Endothelial cell of umbilical vein (primary cell): Measurements from ENCODE around the gene ARF1. TPM values are rescaled to one million over a fixed set of nuclear protein-coding genes. Genes with fewer than 3 reads are reported as not detected.

Experiments
- BruUV-seq: library from RNA; stranded (reverse); fragments of 400-500 nt; replicated peaks from 2 replicates; lab custom pipeline; 2021; lab: Mats Ljungman, UMichigan
- CTCF ChIA-PET: fragments of 300-600, 350-600 bp; sonication (Branson Sonifier 250); formaldehyde crosslinking; loops from one replicate; lab custom pipeline; 2021; ENCODE audit warnings: antibody characterized with exemption, inconsistent platforms; lab: Charles Lee
- POLR2A ChIA-PET: fragments of 300-600, 350-600 bp; sonication (Branson Sonifier 250); formaldehyde crosslinking; loops from one replicate; lab custom pipeline; 2021; ENCODE audit warnings: antibody characterized with exemption, inconsistent platforms; lab: Charles Lee
- DNase-seq: peaks from one replicate; pipeline ENCODE4 v3.0.0-alpha.2; 2011; ENCODE audit warnings: low read depth, low spot score
- FAIRE-seq: peaks from 2 replicates; lab custom pipeline; 2011; peaks lifted over from hg19 to GRCh38; lab: Jason Lieb, UNC
- H2AFZ ChIP-seq: 2 replicates; pipeline ENCODE4 v1.6.0; 2012; ENCODE audit warnings: low read depth, low read length, control low read depth, inconsistent platforms
- H3K27ac ChIP-seq: 2 replicates; pipeline ENCODE4 v1.5.1; 2011; ENCODE audit warnings: low read depth, mild to moderate bottlenecking, control low read depth, low read length, moderate library complexity; ENCODE audit not compliant: insufficient read depth
- H3K27me3 ChIP-seq, 2 experiments: 2 replicates each; pipeline versions ENCODE4 v1.6.0 to v1.6.1; 2011; ENCODE audit warnings: low read length in 2 of 2, mixed read lengths in 1 of 2; ENCODE audit not compliant: control insufficient read depth in 2 of 2, insufficient read depth in 2 of 2
- H3K36me3 ChIP-seq, 2 experiments: 2 replicates in 1 of 2; 3 replicates in 1 of 2; pipeline ENCODE4 v1.5.1; 2011; ENCODE audit warnings: low read length in 2 of 2, mild to moderate bottlenecking in 1 of 2, moderate library complexity in 1 of 2; ENCODE audit not compliant: control insufficient read depth in 2 of 2, insufficient read depth in 2 of 2; ENCODE audit errors: extremely low read depth in 1 of 2
- H3K4me1 ChIP-seq: 3 replicates; pipeline ENCODE4 v1.5.1; 2011; ENCODE audit warnings: mild to moderate bottlenecking, low read length; ENCODE audit not compliant: control insufficient read depth, insufficient read depth; ENCODE audit errors: extremely low read depth
- H3K4me2 ChIP-seq: 2 replicates; pipeline ENCODE4 v1.6.1; 2011; ENCODE audit warnings: low read length, control low read depth, mixed read lengths; ENCODE audit not compliant: insufficient read depth
- H3K4me3 ChIP-seq, 3 experiments: fragments of 200-600 bp in 1 of 3; sonication (generic), shearing (Covaris generic) in 1 of 3; replicated peaks in 1 of 3; 2 replicates each; pipeline ENCODE4 v1.5.1; 2011 to 2016; ENCODE audit warnings: control low read depth in 3 of 3, low read length in 3 of 3, mild to moderate bottlenecking in 2 of 3, inconsistent platforms in 1 of 3, low read depth in 1 of 3, moderate library complexity in 1 of 3; ENCODE audit not compliant: insufficient read depth in 1 of 3
- H3K79me2 ChIP-seq: 2 replicates; pipeline ENCODE4 v1.6.0; 2012; ENCODE audit warnings: low read length, inconsistent platforms; ENCODE audit not compliant: control insufficient read depth, insufficient read depth
- H3K9ac ChIP-seq: replicated peaks from 2 replicates; pipeline ENCODE3; 2011; ENCODE audit warnings: low read length, control low read depth; ENCODE audit not compliant: insufficient read depth; ENCODE audit errors: extremely low read depth
- H3K9me1 ChIP-seq: replicated peaks from 3 replicates; pipeline ENCODE4 v1.6.0; 2011; ENCODE audit warnings: mild to moderate bottlenecking, low read length; ENCODE audit not compliant: control insufficient read depth, insufficient read depth; ENCODE audit errors: extremely low read depth
- H3K9me3 ChIP-seq: replicated peaks from 2 replicates; pipeline ENCODE4 v1.5.1; 2012; ENCODE audit warnings: low read length, inconsistent platforms; ENCODE audit not compliant: control insufficient read depth, insufficient read depth
- H4K20me1 ChIP-seq: replicated peaks from 2 replicates; pipeline ENCODE3; 2011; ENCODE audit warnings: mild to moderate bottlenecking, low read length; ENCODE audit not compliant: control insufficient read depth, insufficient read depth; ENCODE audit errors: extremely low read depth
- EZH2 ChIP-seq: IDR thresholded peaks from 2 replicates; pipeline ENCODE4 v1.6.1; 2012; ENCODE audit warnings: borderline replicate concordance, low read depth, mild to moderate bottlenecking, moderate library complexity, low read length, inconsistent platforms; ENCODE audit not compliant: severe bottlenecking
- FOS ChIP-seq: IDR thresholded peaks from 2 replicates; pipeline ENCODE4 v1.6.1; 2011; ENCODE audit warnings: mild to moderate bottlenecking, low read length, moderate library complexity, borderline replicate concordance; ENCODE audit not compliant: insufficient read depth
- JUN ChIP-seq: IDR thresholded peaks from 2 replicates; pipeline ENCODE4 v1.6.1; 2011; ENCODE audit warnings: borderline replicate concordance, low read depth; ENCODE audit not compliant: insufficient read length, insufficient read depth
- MAX ChIP-seq: IDR thresholded peaks from 2 replicates; pipeline ENCODE4 v1.6.1; 2011; ENCODE audit not compliant: insufficient read depth, insufficient read length
- POLR2A ChIP-seq: IDR thresholded peaks from 2 replicates; pipeline ENCODE4 v1.6.1; 2012; ENCODE audit warnings: low read depth, mild to moderate bottlenecking, control low read depth, low read length
- POLR2AphosphoS5 ChIP-seq: IDR thresholded peaks from 2 replicates; pipeline ENCODE4 v1.6.1; 2012; ENCODE audit warnings: low read depth, mild to moderate bottlenecking, control low read depth, low read length, moderate library complexity; ENCODE audit not compliant: insufficient read depth
- dilution Hi-C: fragments of 300-500 bp; cut with MboI; formaldehyde crosslinking; loops from one replicate; pipeline ENCODE4 v1.15.0; 2019; ENCODE audit warnings: low sequenced_read_pairs; ENCODE audit not compliant: extremely low pct_ligation_motif_present
- intact Hi-C: fragments of 100-400 bp; cut with micrococcal nuclease; formaldehyde crosslinking; loops from one replicate; pipeline ENCODE4 v1.10.0; 2022
- polyA plus RNA-seq, 4 experiments: library from polyadenylated mRNA; depleted of rRNA in 3 of 4; stranded (reverse) in 3 of 4; unstranded in 1 of 4; fragments of >200 nt; gene quantifications; 2 replicates each; pipeline versions ENCODE4 v1.2.1 to v1.2.3, GENCODE V29; 2011 to 2012; ENCODE audit warnings: missing spikeins in 1 of 4
- total RNA-seq: library from RNA; stranded (reverse); gene quantifications from 2 replicates; pipeline ENCODE4 v1.2.3, GENCODE V29; 2021

The ARF1 gene
- total and polyA plus RNA-seq, 2 donors (not counting 3 experiments of a cell fraction or from before 2014, with no cell fraction given): 499 to 844 TPM

DNA sequence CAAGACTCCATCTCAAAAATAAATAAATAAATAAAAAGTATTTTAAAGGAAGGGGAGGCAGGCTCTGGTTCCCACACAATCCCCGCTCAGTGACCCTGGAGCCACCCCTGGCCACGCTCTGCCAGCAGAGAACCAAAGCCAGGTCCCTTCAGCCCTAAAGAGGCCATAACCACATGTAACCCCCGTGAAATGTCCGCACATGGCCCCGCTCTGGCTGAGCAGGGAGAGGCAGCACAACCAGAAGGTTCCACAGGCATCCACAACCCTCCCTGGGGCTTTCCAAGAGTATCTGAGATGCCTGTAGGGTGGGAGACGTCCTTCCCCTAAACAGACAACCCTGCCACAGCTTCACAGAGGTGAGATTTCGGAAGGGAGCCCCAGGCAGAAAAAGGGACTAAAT is 1.4 kb upstream of the ARF1 start:
- H3K27me3 ChIP-seq: no peaks in the 10 kb centered on the region
- no peak overlapping the region for H3K27ac ChIP-seq
- no peaks in the 10 kb centered on the region for H3K9me1 ChIP-seq
- dilution Hi-C loops: no loop called here
- peaks cover 49% of the 10 kb centered on the region for H3K79me2 ChIP-seq
- ChIA-PET POLR2A (no interaction called here), CTCF (interaction anchor here (1.6 kb wide), 1 partner anchor 82 kb away, joined by 12 read pairs; no protein-coding TSS in a partner anchor)
- TF ChIP-seq MAX (no peak), POLR2A (no peak), POLR2AphosphoS5 (no peak), EZH2 (no peak), FOS (no peak)
- no peak for FAIRE-seq
- H3K4me3 ChIP-seq: peak overlapping the region in 1 of 3 experiments; percentile 48
- H3K9ac ChIP-seq: no peak overlapping the region
- H2AFZ ChIP-seq: no peak overlapping the region
- intact Hi-C loops: loop anchor here (5.0 to 10.0 kb wide), 4 partner anchors 79 to 516 kb away; partner anchors contain the start of genes JMJD4, SNAP47 and ZNF678
- peaks cover 27% of the 10 kb centered on the region for H3K4me1 ChIP-seq
- peak overlapping the region; percentile 43 for H3K4me2 ChIP-seq
- no TSS peak for BruUV-seq
- H3K36me3 ChIP-seq: no peaks in the 10 kb centered on the region
- H4K20me1 ChIP-seq: peaks cover 4% of the 10 kb centered on the region
- DNase-seq: no peak
- no peaks in the 10 kb centered on the region for H3K9me3 ChIP-seq

DNA sequence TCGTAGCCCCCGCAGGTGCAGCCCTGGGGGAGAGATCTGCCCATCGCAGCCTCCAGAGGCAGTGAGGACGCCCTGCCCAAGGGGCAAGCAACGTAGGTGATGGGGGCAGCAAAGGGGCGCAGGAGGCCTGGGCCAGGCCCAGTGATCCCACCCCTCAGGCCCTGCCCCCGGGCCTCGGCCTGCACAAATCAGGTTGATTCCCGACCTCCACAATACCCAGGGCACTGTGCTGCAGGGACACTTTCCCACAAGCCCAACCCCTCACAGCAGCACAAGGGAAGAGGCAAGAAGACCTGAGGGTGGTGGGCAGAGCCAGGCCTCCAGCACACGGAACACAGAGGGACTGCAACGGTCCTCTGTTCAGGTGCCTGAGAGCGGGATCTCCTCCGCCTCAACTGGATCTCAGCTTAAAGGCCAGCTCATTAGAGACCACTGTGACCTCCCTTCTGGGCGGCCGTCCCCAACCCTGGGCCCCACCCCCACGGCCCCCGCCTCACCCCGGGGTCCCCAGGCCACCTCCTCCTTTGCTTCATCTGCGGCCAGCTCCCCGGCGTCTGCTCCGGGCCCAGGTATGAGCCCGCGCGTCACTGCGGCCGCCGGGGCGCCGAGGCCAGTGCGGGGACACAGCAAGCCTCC is 812 bp upstream of the ARF1 start:
- H3K79me2 ChIP-seq: peaks cover 55% of the 10 kb centered on the region
- peak overlapping the region; percentile 53 for H3K4me2 ChIP-seq
- no peaks in the 10 kb centered on the region for H3K9me3 ChIP-seq
- intact Hi-C loops (loop anchor here (1.0 to 10.0 kb wide), 7 partner anchors 22 to 517 kb away; partner anchors contain the start of genes C1orf35, GUK1, JMJD4 and SNAP47), dilution Hi-C loops (no loop called here)
- no peaks in the 10 kb centered on the region for H3K9me1 ChIP-seq
- peak overlapping the region; percentile 63 for H3K27ac ChIP-seq
- ChIA-PET POLR2A (no interaction called here), CTCF (interaction anchor here (0.7 to 1.6 kb wide), 4 partner anchors 8 to 82 kb away, joined by 3 to 12 read pairs (median 4); no protein-coding TSS in a partner anchor)
- H3K36me3 ChIP-seq: no peaks in the 10 kb centered on the region
- H3K4me3 ChIP-seq: peak overlapping the region; percentile 51 to 73 (median 72)
- peaks cover 4% of the 10 kb centered on the region for H4K20me1 ChIP-seq
- peak overlapping the region; percentile 99 for H3K9ac ChIP-seq
- peak overlapping the region; percentile 83 for H2AFZ ChIP-seq
- no TSS peak for BruUV-seq
- FAIRE-seq (peak; percentile 74), DNase-seq (no peak)
- H3K27me3 ChIP-seq: no peaks in the 10 kb centered on the region
- TF ChIP-seq POLR2AphosphoS5 (no peak), JUN (no peak)
- H3K4me1 ChIP-seq: peaks cover 33% of the 10 kb centered on the region
